IMR-90 (cell line): ENCODE measurements around the gene TMEM256. TPM values are rescaled to one million over a fixed set of nuclear protein-coding genes. Genes with fewer than 3 reads are reported as not detected.

Experiments
- ATAC-seq: fragments of 200-7000 bp; cut with Tn5 transposase; 2 replicates; pipeline ENCODE4 v1.9.1; 2020; ENCODE audit warnings: low read depth, mild to moderate bottlenecking, moderate library complexity
- BruUV-seq: library from RNA; stranded (reverse); fragments of 400-500 nt; replicated peaks from 2 replicates; lab custom pipeline; 2021; lab: Mats Ljungman, UMichigan
- CTCF ChIA-PET: fragments of 300-600 bp; formaldehyde crosslinking; extraction: SDS; loops from one replicate; lab custom pipeline; 2021; ENCODE audit warnings: antibody characterized with exemption; lab: Yijun Ruan, JAX
- POLR2A ChIA-PET: fragments of 300-600 bp; sonication (Branson Sonifier 250); formaldehyde crosslinking; loops from one replicate; lab custom pipeline; 2022; ENCODE audit warnings: antibody characterized with exemption; ENCODE audit not compliant: unreplicated experiment; lab: Charles Lee
- DNase-seq: peaks from one replicate; pipeline ENCODE4 v3.0.0; 2013
- H2AFZ ChIP-seq: replicated peaks from 2 replicates; pipeline ENCODE3; 2013; ENCODE audit warnings: low read length, mild to moderate bottlenecking; ENCODE audit not compliant: poor library complexity
- H2AK5ac ChIP-seq: 2 replicates; pipeline ENCODE4 v1.6.1; 2013; ENCODE audit warnings: low read depth, low read length, inconsistent platforms
- H2AK9ac ChIP-seq: replicated peaks from 2 replicates; pipeline ENCODE3; 2013; ENCODE audit warnings: mild to moderate bottlenecking, low read depth, low read length, moderate library complexity; ENCODE audit not compliant: poor library complexity
- H2BK120ac ChIP-seq: 2 replicates; pipeline ENCODE4 v1.6.1; 2013; ENCODE audit warnings: low read depth, low read length, inconsistent platforms
- H2BK15ac ChIP-seq: 3 replicates; pipeline ENCODE4 v1.6.1; 2013; ENCODE audit warnings: low read depth, low read length, inconsistent platforms
- H2BK20ac ChIP-seq: 2 replicates; pipeline ENCODE4 v1.6.1; 2013; ENCODE audit warnings: low read depth, mild to moderate bottlenecking, inconsistent platforms, low read length, moderate library complexity
- H2BK5ac ChIP-seq: 2 replicates; pipeline ENCODE4 v1.6.1; 2013; ENCODE audit warnings: mild to moderate bottlenecking, low read depth, low read length, inconsistent platforms; ENCODE audit not compliant: poor library complexity, severe bottlenecking
- H3K14ac ChIP-seq: replicated peaks from 2 replicates; pipeline ENCODE4 v1.6.1; 2013; ENCODE audit warnings: low read depth, low read length, inconsistent platforms
- H3K18ac ChIP-seq: 2 replicates; pipeline ENCODE4 v1.6.1; 2013; ENCODE audit warnings: low read depth, low read length, control low read depth
- H3K23ac ChIP-seq: 2 replicates; pipeline ENCODE4 v1.6.1; 2013; ENCODE audit warnings: low read depth, low read length, inconsistent platforms
- H3K27ac ChIP-seq: 2 replicates; pipeline ENCODE4 v1.5.1; 2013; ENCODE audit warnings: mild to moderate bottlenecking, control low read depth, low read length; ENCODE audit not compliant: insufficient read depth
- H3K27me3 ChIP-seq: 2 replicates; pipeline ENCODE4 v1.6.1; 2013; ENCODE audit warnings: low read length; ENCODE audit not compliant: control insufficient read depth, insufficient read depth
- H3K36me3 ChIP-seq: 2 replicates; pipeline ENCODE4 v1.6.1; 2013; ENCODE audit warnings: low read length, mixed read lengths; ENCODE audit not compliant: control insufficient read depth, insufficient read depth
- H3K4ac ChIP-seq: 2 replicates; pipeline ENCODE4 v1.6.1; 2013; ENCODE audit warnings: low read depth, low read length, inconsistent platforms
- H3K4me1 ChIP-seq: 2 replicates; pipeline ENCODE4 v1.6.1; 2013; ENCODE audit warnings: low read length, mixed read lengths; ENCODE audit not compliant: control insufficient read depth, insufficient read depth
- H3K4me2 ChIP-seq: 2 replicates; pipeline ENCODE4 v1.6.1; 2013; ENCODE audit warnings: low read depth, mild to moderate bottlenecking, control low read depth, low read length, moderate library complexity
- H3K4me3 ChIP-seq: 2 replicates; pipeline ENCODE4 v1.5.1; 2013; ENCODE audit warnings: low read depth, mild to moderate bottlenecking, control low read depth, low read length, moderate library complexity; ENCODE audit not compliant: insufficient read depth
- H3K56ac ChIP-seq: 2 replicates; pipeline ENCODE4 v1.6.1; 2013; ENCODE audit warnings: low read length, inconsistent platforms; ENCODE audit not compliant: insufficient read depth; ENCODE audit errors: extremely low read depth
- H3K79me1 ChIP-seq, 2 experiments: 2 replicates each; pipeline ENCODE4 v1.6.1; 2013; ENCODE audit warnings: low read length in 2 of 2, inconsistent platforms in 1 of 2, low read depth in 1 of 2
- H3K9ac ChIP-seq: 2 replicates; pipeline ENCODE4 v1.6.1; 2013; ENCODE audit warnings: low read depth, low read length, control low read depth
- H3K9me1 ChIP-seq: 2 replicates; pipeline ENCODE4 v1.6.1; 2013; ENCODE audit warnings: low read length, inconsistent platforms; ENCODE audit not compliant: insufficient read depth
- H3K9me3 ChIP-seq: 2 replicates; pipeline ENCODE4 v1.6.1; 2013; ENCODE audit warnings: low read length; ENCODE audit not compliant: control insufficient read depth, insufficient read depth
- H4K20me1 ChIP-seq: 2 replicates; pipeline ENCODE4 v1.6.1; 2013; ENCODE audit warnings: low read length, inconsistent platforms; ENCODE audit not compliant: insufficient read depth
- H4K5ac ChIP-seq: 2 replicates; pipeline ENCODE4 v1.6.1; 2013; ENCODE audit warnings: mild to moderate bottlenecking, low read depth, low read length, control low read depth
- H4K8ac ChIP-seq, 2 experiments: 2 replicates each; pipeline ENCODE4 v1.6.1; 2013; ENCODE audit warnings: low read depth in 2 of 2, low read length in 2 of 2, control low read depth in 1 of 2, inconsistent platforms in 1 of 2
- H4K91ac ChIP-seq: 2 replicates; pipeline ENCODE4 v1.6.1; 2013; ENCODE audit warnings: low read depth, low read length, inconsistent platforms; ENCODE audit not compliant: insufficient read depth
- BHLHE40 ChIP-seq: fragments of 150-350 bp; IDR thresholded peaks from 2 replicates; pipeline ENCODE4 v1.6.1; 2016; ENCODE audit warnings: mild to moderate bottlenecking, low read depth, low read length
- CEBPB ChIP-seq: IDR thresholded peaks from 2 replicates; pipeline ENCODE4 v1.6.1; 2012; ENCODE audit warnings: low read depth, low read length, improper control_type of control experiment
- CHD1 ChIP-seq: IDR thresholded peaks from 2 replicates; pipeline ENCODE4 v1.6.1; 2012; ENCODE audit warnings: low read depth, low read length, improper control_type of control experiment
- CTCF ChIP-seq: conservative IDR thresholded peaks from 2 replicates; pipeline ENCODE4 v1.5.1; 2012; ENCODE audit warnings: mild to moderate bottlenecking, low read depth, low read length, improper control_type of control experiment
- ELK1 ChIP-seq: fragments of 150-350 bp; IDR thresholded peaks from 2 replicates; pipeline ENCODE4 v1.6.1; 2016; ENCODE audit warnings: low read depth, mild to moderate bottlenecking, low read length, moderate library complexity, borderline replicate concordance
- FOS ChIP-seq: fragments of 150-350 bp; IDR thresholded peaks from 2 replicates; pipeline ENCODE4 v1.6.1; 2016; ENCODE audit warnings: low read depth, low read length
- MAFK ChIP-seq: IDR thresholded peaks from 2 replicates; pipeline ENCODE4 v1.6.1; 2012; ENCODE audit warnings: low read depth, low read length, improper control_type of control experiment
- MAZ ChIP-seq: IDR thresholded peaks from 2 replicates; pipeline ENCODE4 v1.6.1; 2012; ENCODE audit warnings: low read depth, mild to moderate bottlenecking, low read length, improper control_type of control experiment, moderate library complexity, borderline replicate concordance
- MXI1 ChIP-seq: IDR thresholded peaks from 2 replicates; pipeline ENCODE4 v1.6.1; 2012; ENCODE audit warnings: low read depth, mild to moderate bottlenecking, low read length, moderate library complexity, borderline replicate concordance
- NFE2L2 ChIP-seq: fragments of 150-350 bp; IDR thresholded peaks from 2 replicates; pipeline ENCODE4 v1.6.1; 2016; ENCODE audit warnings: low read depth, mild to moderate bottlenecking, low read length
- POLR2A ChIP-seq: IDR thresholded peaks from 2 replicates; pipeline ENCODE4 v1.6.1; 2012; ENCODE audit warnings: mild to moderate bottlenecking, low read depth, low read length
- RCOR1 ChIP-seq: IDR thresholded peaks from 2 replicates; pipeline ENCODE4 v1.6.1; 2012; ENCODE audit warnings: mild to moderate bottlenecking, low read length, improper control_type of control experiment; ENCODE audit not compliant: insufficient replicate concordance
- RFX5 ChIP-seq: IDR thresholded peaks from 2 replicates; pipeline ENCODE4 v1.8.0; 2012; ENCODE audit warnings: low read depth, mild to moderate bottlenecking, low read length, moderate library complexity
- SMC3 ChIP-seq: fragments of 150-350 bp; IDR thresholded peaks from 2 replicates; pipeline ENCODE4 v1.6.1; 2016; ENCODE audit warnings: low read depth, mild to moderate bottlenecking, antibody characterized with exemption, low read length, moderate library complexity
- USF2 ChIP-seq: fragments of 150-350 bp; IDR thresholded peaks from 2 replicates; pipeline ENCODE4 v1.6.1; 2017; ENCODE audit warnings: mild to moderate bottlenecking, antibody characterized with exemption, low read length, low read depth
- WGBS, 2 experiments: methylation state at CpG; one replicate each; pipeline versions ENCODE4 v1.1.5 to v1.1.7; 2013; ENCODE audit warnings: missing lambda C conversion rate in 2 of 2; ENCODE audit not compliant: insufficient read length in 1 of 2; ENCODE audit errors: extremely low coverage in 2 of 2; 5-methylcytosine and 5-hydroxymethylcytosine counted together
- dilution Hi-C: fragments of 300-500 bp; cut with HindIII; formaldehyde crosslinking; loops from one replicate; pipeline ENCODE4 v1.14.3; 2018; ENCODE audit warnings: low sequenced_read_pairs; ENCODE audit not compliant: unreplicated experiment
- in situ Hi-C: fragments of 300-500 bp; cut with MboI; formaldehyde crosslinking; loops from 3 replicates; pipeline ENCODE4 v1.14.3; 2019; ENCODE audit warnings: low sequenced_read_pairs, inconsistent platforms, mixed read lengths
- intact Hi-C: fragments of 100-400 bp; cut with micrococcal nuclease; formaldehyde crosslinking; loops from 2 replicates; pipeline ENCODE4 v1.10.0; 2022
- polyA plus RNA-seq, 3 experiments: library from polyadenylated mRNA; depleted of rRNA; stranded (reverse); fragments of >200 nt; gene quantifications; 2 replicates each; pipeline ENCODE4 v1.2.3, GENCODE V29; 2012; ENCODE audit warnings: low replicate concordance in 1 of 3
- total RNA-seq: library from RNA; depleted of rRNA; stranded (reverse); fragments of >200 nt; gene quantifications from 2 replicates; pipeline ENCODE4 v1.2.3, GENCODE V29; 2012

TMEM256 gene
- total and polyA plus RNA-seq, 2 of the 4 experiments (the other 2 are of a cell fraction): 38.4 to 174 TPM

GRCh38 chr17:7425756-7426155, 21.9 kb upstream of the TMEM256 start:
- Histone ChIP-seq H2AK5ac (no peak overlapping the region), H3K9ac (no peak overlapping the region), H3K4me2 (no peak overlapping the region), H2BK120ac (no peak overlapping the region), H4K5ac (no peak overlapping the region), H3K27me3 (peaks cover 2% of the 10 kb centered on the region; the same call in 1 of the 2 replicates), H2AK9ac (no peak overlapping the region), H2AFZ (no peak overlapping the region), H3K9me3 (no peaks in the 10 kb centered on the region), H3K23ac (no peak overlapping the region), H3K36me3 (no peaks in the 10 kb centered on the region), H2BK5ac (no peak overlapping the region), H4K91ac (no peak overlapping the region), H3K4me1 (no peaks in the 10 kb centered on the region), H3K27ac (no peak overlapping the region), H2BK20ac (no peak overlapping the region), H4K20me1 (no peaks in the 10 kb centered on the region), H3K14ac (no peak overlapping the region), H3K4ac (no peak overlapping the region), H3K4me3 (no peak overlapping the region), H3K18ac (no peak overlapping the region), H2BK15ac (no peak overlapping the region), H3K56ac (no peak overlapping the region), H4K8ac (no peak overlapping the region), H3K9me1 (0 out of 2 replicates have a peak, but pooled peaks cover 3% of the 10 kb centered on the region), H3K79me1 (no peaks in the 10 kb centered on the region)
- CTCF ChIA-PET: interaction anchor here (1.0 kb wide), 1 partner anchor 11 kb away, joined by 4 read pairs; no protein-coding TSS in a partner anchor
- TF ChIP-seq NFE2L2: no peak
- no peak for TF ChIP-seq MAFK
- no peak for TF ChIP-seq POLR2A
- TF ChIP-seq RFX5: no peak
- TF ChIP-seq USF2: no peak
- TF ChIP-seq FOS: no peak
- no peak for TF ChIP-seq ELK1
- no peak for TF ChIP-seq CEBPB
- TF ChIP-seq BHLHE40: no peak
- no peak for TF ChIP-seq CHD1
- TF ChIP-seq MAZ: no peak
- no peak for TF ChIP-seq CTCF
- TF ChIP-seq MXI1: no peak
- TF ChIP-seq RCOR1: no peak
- no peak for TF ChIP-seq SMC3
- WGBS, 2 experiments: no CpG with 5 or more reads among the region's 8 CpGs
- POLR2A ChIA-PET: interaction anchor here (0.6 kb wide), 1 partner anchor 74 kb away, joined by 3 read pairs; no protein-coding TSS in a partner anchor
- DNase-seq (no peak), ATAC-seq (no peak)
- in situ Hi-C loops (no loop called here), dilution Hi-C loops (no loop called here), intact Hi-C loops (no loop called here)
- no TSS peak for BruUV-seq
